Osteocyte (in vitro differentiated cells): Measurements from ENCODE around the gene DDX10. TPM values are rescaled to one million over a fixed set of nuclear protein-coding genes. Genes with fewer than 3 reads are reported as not detected.

Source experiments
- DNase-seq: peaks from one replicate; pipeline ENCODE4 v3.0.0; 2021; ENCODE audit warnings: mixed read lengths; ENCODE audit not compliant: unreplicated experiment; ENCODE audit errors: extremely low spot score
- H3K27ac Mint-ChIP-seq: one replicate; pipeline ENCODE4 v1.8.0; 2021; ENCODE audit warnings: mild to moderate bottlenecking, mixed read lengths; ENCODE audit not compliant: unreplicated experiment
- H3K27me3 Mint-ChIP-seq: one replicate; pipeline ENCODE4 v1.8.0; 2021; ENCODE audit warnings: mixed read lengths; ENCODE audit not compliant: unreplicated experiment
- H3K36me3 Mint-ChIP-seq: one replicate; pipeline ENCODE4 v1.8.0; 2021; ENCODE audit warnings: mixed read lengths; ENCODE audit not compliant: unreplicated experiment
- H3K4me1 Mint-ChIP-seq: one replicate; pipeline ENCODE4 v1.8.0; 2021; ENCODE audit warnings: mixed read lengths; ENCODE audit not compliant: unreplicated experiment
- H3K4me3 Mint-ChIP-seq: one replicate; pipeline ENCODE4 v1.8.0; 2021; ENCODE audit warnings: mild to moderate bottlenecking, moderate library complexity, mixed read lengths; ENCODE audit not compliant: unreplicated experiment
- H3K9me3 Mint-ChIP-seq: one replicate; pipeline ENCODE4 v1.8.0; 2021; ENCODE audit warnings: mixed read lengths; ENCODE audit not compliant: unreplicated experiment
- total RNA-seq: library from RNA; stranded (reverse); gene quantifications from 2 replicates; pipeline ENCODE4 v1.2.1, GENCODE V29; 2021
- TF ChIP-seq, protein P1 (sequence below): fragments of 200-600 bp; sonication (generic); IDR thresholded peaks from 2 replicates; pipeline ENCODE4 v1.5.0; 2021; ENCODE audit warnings: antibody characterized with exemption, mild to moderate bottlenecking, moderate library complexity

Gene DDX10
- total RNA-seq, 1 donor from 2014 or later = 34.6 TPM

- Mint-ChIP-seq H3K4me3 (no peak overlapping the region), H3K27ac (no peak overlapping the region), H3K4me1 (peaks cover 21% of the 10 kb centered on the region), H3K27me3 (no peaks in the 10 kb centered on the region), H3K36me3 (peaks cover 37% of the 10 kb centered on the region), H3K9me3 (peaks cover 6% of the 10 kb centered on the region)
- TF ChIP-seq, protein P1, sequence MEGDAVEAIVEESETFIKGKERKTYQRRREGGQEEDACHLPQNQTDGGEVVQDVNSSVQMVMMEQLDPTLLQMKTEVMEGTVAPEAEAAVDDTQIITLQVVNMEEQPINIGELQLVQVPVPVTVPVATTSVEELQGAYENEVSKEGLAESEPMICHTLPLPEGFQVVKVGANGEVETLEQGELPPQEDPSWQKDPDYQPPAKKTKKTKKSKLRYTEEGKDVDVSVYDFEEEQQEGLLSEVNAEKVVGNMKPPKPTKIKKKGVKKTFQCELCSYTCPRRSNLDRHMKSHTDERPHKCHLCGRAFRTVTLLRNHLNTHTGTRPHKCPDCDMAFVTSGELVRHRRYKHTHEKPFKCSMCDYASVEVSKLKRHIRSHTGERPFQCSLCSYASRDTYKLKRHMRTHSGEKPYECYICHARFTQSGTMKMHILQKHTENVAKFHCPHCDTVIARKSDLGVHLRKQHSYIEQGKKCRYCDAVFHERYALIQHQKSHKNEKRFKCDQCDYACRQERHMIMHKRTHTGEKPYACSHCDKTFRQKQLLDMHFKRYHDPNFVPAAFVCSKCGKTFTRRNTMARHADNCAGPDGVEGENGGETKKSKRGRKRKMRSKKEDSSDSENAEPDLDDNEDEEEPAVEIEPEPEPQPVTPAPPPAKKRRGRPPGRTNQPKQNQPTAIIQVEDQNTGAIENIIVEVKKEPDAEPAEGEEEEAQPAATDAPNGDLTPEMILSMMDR = no peak
- DNase-seq = no peak
These were observed 61.4 kb downstream of the DDX10 start for GRCh38 chr11:108726077-108726800.

DNA sequence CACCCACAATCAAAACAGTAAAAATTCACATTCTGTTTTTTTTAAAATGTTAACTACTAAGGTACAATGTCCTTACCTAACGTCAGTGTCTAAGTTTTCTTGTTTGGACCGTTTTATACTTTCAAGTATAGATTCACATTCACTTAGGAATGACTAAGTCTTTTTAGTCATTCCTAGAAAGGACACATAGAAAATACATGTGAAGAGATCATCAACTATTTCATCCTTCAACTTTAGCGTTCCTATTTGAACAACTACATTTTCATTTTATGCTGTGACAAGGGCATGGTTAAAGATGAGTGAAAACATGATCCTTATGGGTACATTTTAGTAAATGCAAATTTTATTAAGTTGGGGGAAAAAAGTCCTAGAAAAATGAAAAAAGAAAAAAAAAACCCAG, 62.8 kb downstream of the DDX10 start:
- DNase-seq = no peak
- no peaks in the 10 kb centered on the region for H3K27me3 Mint-ChIP-seq
- no peak overlapping the region for H3K27ac Mint-ChIP-seq
- peaks cover 6% of the 10 kb centered on the region for H3K9me3 Mint-ChIP-seq
- TF ChIP-seq, protein P1 = no peak
- peaks cover 21% of the 10 kb centered on the region for H3K4me1 Mint-ChIP-seq
- peaks cover 42% of the 10 kb centered on the region for H3K36me3 Mint-ChIP-seq
- no peak overlapping the region for H3K4me3 Mint-ChIP-seq

DNA sequence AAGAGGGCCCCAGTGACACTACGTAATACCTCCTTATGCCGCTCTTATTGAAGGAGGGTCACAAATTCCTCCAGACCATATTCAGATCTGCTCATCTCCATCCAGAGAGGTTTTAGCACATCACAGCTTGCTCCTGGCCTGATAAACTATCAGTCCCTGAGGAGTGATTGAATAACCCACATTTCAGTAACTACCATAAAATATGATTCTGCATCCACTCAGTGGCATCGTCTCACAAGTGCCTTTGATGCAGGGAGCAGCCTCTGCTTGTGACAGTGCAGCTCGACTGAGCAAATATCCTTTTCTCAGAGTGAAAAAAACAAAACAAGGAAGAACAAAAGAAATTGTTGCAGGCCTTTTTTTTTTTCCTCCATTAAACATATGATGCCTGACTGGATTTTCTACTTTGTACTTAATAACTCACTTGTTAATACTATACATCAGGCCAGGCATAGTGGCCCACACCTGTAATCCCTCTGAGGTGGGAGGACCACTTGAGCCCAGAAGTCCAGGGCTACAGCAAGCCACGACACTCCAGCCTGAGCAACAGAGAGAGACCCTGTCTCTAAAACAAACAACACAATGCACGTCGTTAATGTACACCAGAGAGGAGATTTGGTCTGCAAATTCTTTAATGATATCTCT, 64.5 kb downstream of the DDX10 start:
- TF ChIP-seq, protein P1 = no peak
- H3K9me3 Mint-ChIP-seq = peaks cover 6% of the 10 kb centered on the region
- H3K27me3 Mint-ChIP-seq = no peaks in the 10 kb centered on the region
- H3K4me1 Mint-ChIP-seq = peaks cover 35% of the 10 kb centered on the region
- H3K27ac Mint-ChIP-seq = peak overlapping the region; percentile 31
- H3K36me3 Mint-ChIP-seq = peaks cover 26% of the 10 kb centered on the region
- no peak for DNase-seq
- no peak overlapping the region for H3K4me3 Mint-ChIP-seq

- DNase-seq = no peak
- Mint-ChIP-seq H3K9me3 (peaks cover 3% of the 10 kb centered on the region), H3K27ac (no peak overlapping the region), H3K4me3 (no peak overlapping the region), H3K36me3 (peaks cover 13% of the 10 kb centered on the region), H3K27me3 (no peaks in the 10 kb centered on the region), H3K4me1 (peaks cover 44% of the 10 kb centered on the region)
- TF ChIP-seq, protein P1 = no peak
These were observed 67.5 kb downstream of the DDX10 start for GRCh38 chr11:108732395-108732794.

- TF ChIP-seq, protein P1 = no peak
- peak overlapping the region; percentile 16 for H3K27ac Mint-ChIP-seq
- H3K9me3 Mint-ChIP-seq = peaks cover 3% of the 10 kb centered on the region
- H3K27me3 Mint-ChIP-seq = no peaks in the 10 kb centered on the region
- H3K4me1 Mint-ChIP-seq = peaks cover 44% of the 10 kb centered on the region
- H3K4me3 Mint-ChIP-seq = no peak overlapping the region
- H3K36me3 Mint-ChIP-seq = peaks cover 13% of the 10 kb centered on the region
- no peak for DNase-seq
These were observed 68.7 kb downstream of the DDX10 start for GRCh38 chr11:108733479-108734116.
